GM19193 (cell line): ENCODE measurements around the gene SLC25A5.

Experiments used
- POLR2A ChIP-seq: IDR thresholded peaks from 4 replicates; pipeline ENCODE4 v1.6.1; 2011; ENCODE audit not compliant: insufficient read depth, insufficient read length; ENCODE audit errors: extremely low read depth

The SLC25A5 gene

GRCh38 chrX:119467433-119467832 is 811 bp upstream of the SLC25A5 start:
- no peak for TF ChIP-seq POLR2A

GRCh38 chrX:119468551-119469312 is 488 bp downstream of the SLC25A5 start:
- no peak for TF ChIP-seq POLR2A

GRCh38 chrX:119469313-119469635 is 1.0 kb downstream of the SLC25A5 start:
- TF ChIP-seq POLR2A: no peak

- TF ChIP-seq POLR2A: no peak
Observed at GRCh38 chrX:119474615-119475388, 6.6 kb downstream of the SLC25A5 start.

GRCh38 chrX:119475389-119476101 is 7.3 kb downstream of the SLC25A5 start:
- no peak for TF ChIP-seq POLR2A

- no peak for TF ChIP-seq POLR2A
Observed at GRCh38 chrX:119477812-119478232, 9.6 kb downstream of the SLC25A5 start.

- TF ChIP-seq POLR2A: no peak
Observed at GRCh38 chrX:119478504-119478903, 10.3 kb downstream of the SLC25A5 start.

GRCh38 chrX:119479845-119480244 is 11.6 kb downstream of the SLC25A5 start:
- no peak for TF ChIP-seq POLR2A

GRCh38 chrX:119481323-119481801 is 13.1 kb downstream of the SLC25A5 start:
- no peak for TF ChIP-seq POLR2A

- TF ChIP-seq POLR2A: no peak
Observed at GRCh38 chrX:119482041-119482440, 13.8 kb downstream of the SLC25A5 start.

GRCh38 chrX:119482481-119483480 is 14.5 kb downstream of the SLC25A5 start:
- TF ChIP-seq POLR2A: peak; percentile 15

- no peak for TF ChIP-seq POLR2A
Observed at GRCh38 chrX:119486745-119487144, 18.5 kb downstream of the SLC25A5 start.

GRCh38 chrX:119488749-119489148 is 20.5 kb downstream of the SLC25A5 start:
- no peak for TF ChIP-seq POLR2A

GRCh38 chrX:119489212-119490074 is 21.2 kb downstream of the SLC25A5 start:
- no peak for TF ChIP-seq POLR2A

- no peak for TF ChIP-seq POLR2A
Observed at GRCh38 chrX:119492463-119492862, 24.2 kb downstream of the SLC25A5 start.
